ENCODE results near the gene MRPL10. TPM values are rescaled to one million over a fixed set of nuclear protein-coding genes. Genes with fewer than 3 reads are reported as not detected.

Gene MRPL10
- total RNA-seq, 1 experiment from 2014 or later, result 74.2 TPM

DNA sequence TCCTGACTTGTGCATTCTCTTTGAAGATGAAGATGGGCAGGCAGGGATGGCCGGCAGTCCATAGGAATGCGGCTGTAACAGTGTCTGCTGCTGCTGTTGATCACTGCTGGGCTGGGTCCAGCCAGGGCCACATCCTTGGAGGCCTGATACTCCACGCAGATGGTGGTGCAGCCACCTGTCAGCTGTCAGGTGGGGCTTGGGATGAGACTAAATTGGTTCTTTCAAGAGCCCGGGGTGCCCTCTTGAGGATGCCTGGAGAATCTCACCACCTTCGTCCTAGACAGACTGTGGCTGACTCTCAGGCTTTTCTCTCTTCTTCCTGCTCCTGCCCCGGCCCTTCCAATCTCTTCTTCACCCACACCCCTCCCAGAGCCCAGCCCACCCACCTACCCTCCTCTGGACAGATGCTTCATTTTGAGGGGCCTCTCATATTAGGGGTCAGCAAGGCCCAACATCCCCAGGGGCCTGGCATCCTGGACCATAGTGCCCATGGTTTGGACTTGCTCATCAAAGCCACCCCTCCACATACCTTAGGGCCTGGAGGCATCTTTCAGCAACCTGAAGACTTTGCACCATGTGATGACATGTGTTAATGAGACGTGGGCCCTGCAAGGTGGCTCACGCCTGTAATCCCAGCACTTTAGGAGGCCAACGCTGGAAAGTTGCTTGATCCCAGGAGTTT lies 28.9 kb downstream of the MRPL10 start:
- Histone ChIP-seq H3K4me1 (ENCODE audit: insufficient read depth, low read length) (no peaks in the 10 kb centered on the region), H3K4me2 (ENCODE audit: low read length) (no peak overlapping the region), H2AFZ (ENCODE audit: low read length) (no peak overlapping the region), H3K9me3 (ENCODE audit: low read length) (no peaks in the 10 kb centered on the region), H3F3A (ENCODE audit: low read length, unreplicated experiment) (no peaks in the 10 kb centered on the region), H3K9me2 (replicated peaks; ENCODE audit: low read length) (no peaks in the 10 kb centered on the region), H3K79me2 (ENCODE audit: low read length) (no peaks in the 10 kb centered on the region), H3K27ac (ENCODE audit: low read length) (no peak overlapping the region), H3K4me3 (ENCODE audit: low read length) (no peak overlapping the region), H3K9ac (ENCODE audit: low read length) (no peak overlapping the region), H4K20me1 (ENCODE audit: low read length) (no peaks in the 10 kb centered on the region), H3K27me3 (ENCODE audit: low read length) (no peaks in the 10 kb centered on the region), H3K36me3 (ENCODE audit: low read depth, low read length) (peaks cover 8% of the 10 kb centered on the region; the same call in 1 of the 2 replicates)
- intact Hi-C loops (cut with micrococcal nuclease), result loop anchor here (1.0 kb wide), 2 partner anchors 26 to 103 kb away; no protein-coding TSS in a partner anchor
- TF ChIP-seq CTCF (conservative IDR thresholded peaks at IDR 0.05; ENCODE audit: low read depth, low read length), result peak; percentile 87
- TF ChIP-seq EZH2 (IDR thresholded peaks at IDR 0.05; ENCODE audit: low read length, unreplicated experiment), result no peak
- TF ChIP-seq EZH2phosphoT487 (IDR thresholded peaks at IDR 0.05; ENCODE audit: borderline replicate concordance, low read length), result no peak
- peak; percentile 97 for ATAC-seq
- ChIA-PET CTCF (interaction anchor here (0.6 kb wide), 1 partner anchor 111 kb away, joined by 3 read pairs; no protein-coding TSS in a partner anchor), POLR2A (ENCODE audit: unreplicated experiment) (no interaction called here)
- DNase-seq, result peak; percentile 80
- BruUV-seq (replicated peaks), result no TSS peak

DNA sequence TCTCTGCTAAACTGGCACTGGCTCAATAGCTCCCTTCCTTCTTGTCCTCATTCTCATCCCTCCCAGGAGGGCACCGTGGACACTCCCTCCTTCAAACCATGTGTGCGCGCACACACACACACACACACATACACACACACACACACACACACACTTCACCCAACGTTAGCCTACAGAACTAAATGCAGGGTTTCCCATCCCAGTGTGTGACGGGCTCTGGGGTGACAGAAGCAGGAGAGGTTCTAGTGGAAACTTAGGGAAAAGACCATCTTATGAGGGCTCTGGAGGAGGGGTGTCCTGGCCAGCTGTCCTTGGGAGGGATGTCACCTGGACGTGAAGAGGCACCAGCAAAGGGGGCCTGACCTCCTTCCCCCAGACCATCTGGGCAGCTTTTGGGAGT lies 29.4 kb downstream of the MRPL10 start:
- Histone ChIP-seq H3K36me3 (ENCODE audit: low read depth, low read length) (peaks cover 2% of the 10 kb centered on the region; the same call in 1 of the 2 replicates), H3K4me1 (ENCODE audit: insufficient read depth, low read length) (no peaks in the 10 kb centered on the region), H3K27ac (ENCODE audit: low read length) (no peak overlapping the region), H3K4me3 (ENCODE audit: low read length) (no peak overlapping the region), H3K79me2 (ENCODE audit: low read length) (no peaks in the 10 kb centered on the region), H3K9me3 (ENCODE audit: low read length) (no peaks in the 10 kb centered on the region), H3K9me2 (replicated peaks; ENCODE audit: low read length) (no peaks in the 10 kb centered on the region), H4K20me1 (ENCODE audit: low read length) (no peaks in the 10 kb centered on the region), H2AFZ (ENCODE audit: low read length) (no peak overlapping the region), H3K27me3 (ENCODE audit: low read length) (no peaks in the 10 kb centered on the region), H3F3A (ENCODE audit: low read length, unreplicated experiment) (no peaks in the 10 kb centered on the region), H3K9ac (ENCODE audit: low read length) (no peak overlapping the region), H3K4me2 (ENCODE audit: low read length) (no peak overlapping the region)
- no peak for TF ChIP-seq EZH2phosphoT487 (IDR thresholded peaks at IDR 0.05; ENCODE audit: borderline replicate concordance, low read length)
- no peak for TF ChIP-seq CTCF (conservative IDR thresholded peaks at IDR 0.05; ENCODE audit: low read depth, low read length)
- TF ChIP-seq EZH2 (IDR thresholded peaks at IDR 0.05; ENCODE audit: low read length, unreplicated experiment), result no peak
- ChIA-PET CTCF (interaction anchor here (0.6 kb wide), 3 partner anchors 16 to 110 kb away, joined by 3 read pairs; no protein-coding TSS in a partner anchor), POLR2A (ENCODE audit: unreplicated experiment) (no interaction called here)
- DNase-seq (no peak), ATAC-seq (no peak)
- no TSS peak for BruUV-seq (replicated peaks)
- intact Hi-C loops (cut with micrococcal nuclease), result loop anchor here (1.0 kb wide), 2 partner anchors 26 to 103 kb away; no protein-coding TSS in a partner anchor

DNA sequence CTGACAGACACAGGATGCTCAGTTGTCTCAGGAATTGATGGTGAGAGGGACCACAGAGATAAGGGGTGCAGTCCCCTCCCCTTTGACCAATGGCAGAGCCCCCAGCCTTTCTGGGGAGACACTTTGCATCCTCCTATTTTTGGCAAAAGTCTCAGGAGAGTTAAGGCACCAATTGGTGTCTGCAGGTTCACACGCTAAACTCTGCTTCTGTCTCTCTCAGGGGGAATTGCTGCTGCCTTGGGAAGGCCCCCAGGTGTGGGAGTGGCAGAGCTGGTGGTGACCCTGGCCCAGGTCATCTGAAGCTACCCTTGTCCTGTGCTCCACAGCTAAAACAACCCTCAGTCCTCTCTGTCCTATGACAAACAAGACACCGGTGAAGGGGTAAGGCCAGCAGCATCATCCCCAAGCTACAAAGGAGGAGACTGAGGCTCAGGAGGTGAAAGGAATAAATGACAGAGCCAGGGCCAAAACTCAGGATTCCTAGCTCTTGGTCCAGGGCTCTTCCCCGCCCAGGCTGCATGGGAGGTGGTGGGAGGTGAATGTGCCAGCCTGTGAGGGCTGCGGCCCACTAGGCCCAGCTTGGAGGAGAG lies 30.1 kb downstream of the MRPL10 start:
- H3F3A ChIP-seq (ENCODE audit: low read length, unreplicated experiment), result no peaks in the 10 kb centered on the region
- H4K20me1 ChIP-seq (ENCODE audit: low read length), result no peaks in the 10 kb centered on the region
- H3K27me3 ChIP-seq (ENCODE audit: low read length), result no peaks in the 10 kb centered on the region
- no peak overlapping the region for H3K9ac ChIP-seq (ENCODE audit: low read length)
- no peak overlapping the region for H3K4me3 ChIP-seq (ENCODE audit: low read length)
- ATAC-seq (no peak), DNase-seq (no peak)
- no peaks in the 10 kb centered on the region for H3K36me3 ChIP-seq (ENCODE audit: low read depth, low read length)
- H3K9me2 ChIP-seq (replicated peaks; ENCODE audit: low read length), result no peaks in the 10 kb centered on the region
- H3K4me2 ChIP-seq (ENCODE audit: low read length), result no peak overlapping the region
- intact Hi-C loops (cut with micrococcal nuclease), result no loop called here
- no peaks in the 10 kb centered on the region for H3K9me3 ChIP-seq (ENCODE audit: low read length)
- POLR2A ChIA-PET (ENCODE audit: unreplicated experiment), result no interaction called here
- no peaks in the 10 kb centered on the region for H3K79me2 ChIP-seq (ENCODE audit: low read length)
- TF ChIP-seq CTCF (conservative IDR thresholded peaks at IDR 0.05; ENCODE audit: low read depth, low read length) (no peak), EZH2 (IDR thresholded peaks at IDR 0.05; ENCODE audit: low read length, unreplicated experiment) (no peak), EZH2phosphoT487 (IDR thresholded peaks at IDR 0.05; ENCODE audit: borderline replicate concordance, low read length) (no peak)
- no peak overlapping the region for H3K27ac ChIP-seq (ENCODE audit: low read length)
- BruUV-seq (replicated peaks), result no TSS peak
- no peak overlapping the region for H2AFZ ChIP-seq (ENCODE audit: low read length)
- no peaks in the 10 kb centered on the region for H3K4me1 ChIP-seq (ENCODE audit: insufficient read depth, low read length)
- CTCF ChIA-PET, result interaction anchor here (0.6 kb wide), 3 partner anchors 17 to 100 kb away, joined by 3 read pairs; no protein-coding TSS in a partner anchor

Data from PC-3 (cell line).